Trophoblast cell (in vitro differentiated cells and primary cell): Measurements from ENCODE around the gene TOR1AIP2.

Experiments
- DNase-seq, 2 donors: peaks; one replicate each; pipeline ENCODE4 v3.0.0-alpha.2; 2016
- H2AFZ ChIP-seq: 2 replicates; pipeline ENCODE4 v1.6.1; 2013; ENCODE audit warnings: low read length, moderate library complexity, mild to moderate bottlenecking; ENCODE audit not compliant: insufficient read depth, poor library complexity
- H2AK5ac ChIP-seq: 2 replicates; pipeline ENCODE4 v1.6.1; 2013; ENCODE audit warnings: mild to moderate bottlenecking, low read length
- H2BK120ac ChIP-seq: 2 replicates; pipeline ENCODE4 v1.6.1; 2013; ENCODE audit warnings: low read length, mild to moderate bottlenecking, moderate library complexity; ENCODE audit not compliant: insufficient read depth, poor library complexity
- H2BK12ac ChIP-seq: 2 replicates; pipeline ENCODE4 v1.6.1; 2013; ENCODE audit warnings: mild to moderate bottlenecking, low read length, moderate library complexity
- H2BK5ac ChIP-seq: 2 replicates; pipeline ENCODE4 v1.6.1; 2013; ENCODE audit warnings: low read length, low read depth, moderate library complexity, mild to moderate bottlenecking; ENCODE audit not compliant: poor library complexity
- H3K14ac ChIP-seq: 2 replicates; pipeline ENCODE4 v1.6.1; 2013; ENCODE audit warnings: mild to moderate bottlenecking, low read length
- H3K18ac ChIP-seq: 2 replicates; pipeline ENCODE4 v1.6.1; 2013; ENCODE audit warnings: mild to moderate bottlenecking, low read length
- H3K23ac ChIP-seq: 2 replicates; pipeline ENCODE4 v1.6.1; 2013; ENCODE audit warnings: low read length
- H3K27ac ChIP-seq: 2 replicates; pipeline ENCODE4 v1.5.1; 2013; ENCODE audit warnings: low read depth, mild to moderate bottlenecking, inconsistent platforms, low read length, moderate library complexity
- H3K27me3 ChIP-seq: 2 replicates; pipeline ENCODE4 v1.6.1; 2013; ENCODE audit warnings: inconsistent platforms, mild to moderate bottlenecking, low read length, moderate library complexity; ENCODE audit not compliant: insufficient read depth
- H3K36me3 ChIP-seq, 2 experiments: 1 replicate in 1 of 2; 2 replicates in 1 of 2; pipeline ENCODE4 v1.6.1; 2013; ENCODE audit warnings: low read length in 2 of 2, mild to moderate bottlenecking in 2 of 2, moderate library complexity in 1 of 2; ENCODE audit not compliant: insufficient read depth in 2 of 2, control insufficient read depth in 1 of 2
- H3K4ac ChIP-seq: 2 replicates; pipeline ENCODE4 v1.6.1; 2013; ENCODE audit warnings: low read depth, mild to moderate bottlenecking, low read length, moderate library complexity
- H3K4me1 ChIP-seq, 2 experiments: 1 replicate in 1 of 2; 2 replicates in 1 of 2; pipeline ENCODE4 v1.6.1; 2013; ENCODE audit warnings: low read length in 2 of 2, mild to moderate bottlenecking in 2 of 2, moderate library complexity in 1 of 2; ENCODE audit not compliant: insufficient read depth in 2 of 2, control insufficient read depth in 1 of 2
- H3K4me2 ChIP-seq: 2 replicates; pipeline ENCODE4 v1.6.1; 2013; ENCODE audit warnings: inconsistent platforms, mild to moderate bottlenecking, low read length, moderate library complexity
- H3K4me3 ChIP-seq: 2 replicates; pipeline ENCODE4 v1.5.1; 2013; ENCODE audit warnings: mild to moderate bottlenecking, low read depth, low read length, inconsistent platforms
- H3K79me1 ChIP-seq: one replicate; pipeline ENCODE4 v1.6.1; 2013; ENCODE audit warnings: low read length
- H3K79me2 ChIP-seq: 2 replicates; pipeline ENCODE4 v1.6.1; 2013; ENCODE audit warnings: low read length, mild to moderate bottlenecking; ENCODE audit not compliant: control insufficient read depth, insufficient read depth, poor library complexity
- H3K9ac ChIP-seq: 2 replicates; pipeline ENCODE4 v1.6.1; 2013; ENCODE audit warnings: mild to moderate bottlenecking, low read length
- H3K9me3 ChIP-seq: 2 replicates; pipeline ENCODE4 v1.6.1; 2013; ENCODE audit warnings: low read depth, mild to moderate bottlenecking, control low read depth, inconsistent platforms, low read length; ENCODE audit not compliant: insufficient read depth
- H4K12ac ChIP-seq: 2 replicates; pipeline ENCODE4 v1.6.1; 2013; ENCODE audit warnings: low read depth, mild to moderate bottlenecking, low read length, moderate library complexity
- H4K8ac ChIP-seq: 2 replicates; pipeline ENCODE4 v1.6.1; 2013; ENCODE audit warnings: low read depth, mild to moderate bottlenecking, low read length, moderate library complexity
- H4K91ac ChIP-seq: one replicate; pipeline ENCODE4 v1.6.1; 2013; ENCODE audit warnings: low read depth, mild to moderate bottlenecking, low read length, moderate library complexity
- WGBS: extraction: QIAGEN DNeasy Blood & Tissue Kit; methylation state at CpG from one replicate; pipeline ENCODE4 v1.1.7; 2013; ENCODE audit warnings: missing lambda C conversion rate; ENCODE audit not compliant: insufficient read length, insufficient coverage; ENCODE audit errors: extremely low coverage; 5-methylcytosine and 5-hydroxymethylcytosine counted together

TOR1AIP2 gene

GRCh38 chr1:179809506-179810366 lies 67.9 kb downstream of the TOR1AIP2 start:
- Histone ChIP-seq H3K4me3 (no peak overlapping the region), H3K27me3 (no peaks in the 10 kb centered on the region), H4K91ac (no peak overlapping the region), H2BK120ac (no peak overlapping the region), H3K9ac (no peak overlapping the region), H3K14ac (no peak overlapping the region), H3K4ac (no peak overlapping the region), H3K4me1 (peaks cover 9 to 10% of the 10 kb centered on the region in 2 experiments), H2AFZ (no peak overlapping the region), H3K23ac (no peak overlapping the region), H3K9me3 (no peaks in the 10 kb centered on the region), H3K79me1 (no peaks in the 10 kb centered on the region), H3K36me3 (no peaks in the 10 kb centered on the region), H3K79me2 (no peaks in the 10 kb centered on the region), H3K27ac (no peak overlapping the region), H3K18ac (no peak overlapping the region), H2AK5ac (no peak overlapping the region), H4K12ac (no peak overlapping the region), H4K8ac (no peak overlapping the region), H2BK5ac (no peak overlapping the region), H3K4me2 (peak overlapping the region; percentile 18), H2BK12ac (no peak overlapping the region)
- WGBS = no CpG with 5 or more reads among the region's 14 CpGs
- DNase-seq = peak; percentile 62 to 91

- no CpG with 5 or more reads among the region's 1 CpG for WGBS
- DNase-seq = no peak
These were observed 69.1 kb downstream of the TOR1AIP2 start for GRCh38 chr1:179808503-179808902.

GRCh38 chr1:179807691-179808485 lies 69.7 kb downstream of the TOR1AIP2 start:
- Histone ChIP-seq H3K27me3 (no peaks in the 10 kb centered on the region), H2BK120ac (peak overlapping the region; percentile 14), H3K27ac (no peak overlapping the region), H3K36me3 (no peaks in the 10 kb centered on the region), H3K14ac (peak overlapping the region; percentile 6), H3K79me1 (no peaks in the 10 kb centered on the region), H3K4ac (no peak overlapping the region), H3K9me3 (no peaks in the 10 kb centered on the region), H2AFZ (no peak overlapping the region), H3K4me3 (no peak overlapping the region), H4K12ac (no peak overlapping the region), H2BK5ac (no peak overlapping the region), H4K8ac (no peak overlapping the region), H2AK5ac (no peak overlapping the region), H3K9ac (no peak overlapping the region), H3K4me1 (peaks cover 4 to 10% of the 10 kb centered on the region in 2 experiments), H3K23ac (no peak overlapping the region), H3K79me2 (no peaks in the 10 kb centered on the region), H3K18ac (no peak overlapping the region), H3K4me2 (no peak overlapping the region), H2BK12ac (no peak overlapping the region), H4K91ac (no peak overlapping the region)
- WGBS = no CpG with 5 or more reads among the region's 11 CpGs
- peak; percentile 99 to 100 for DNase-seq

More at GRCh38 chr1:179808503-179808902, 69.1 kb downstream of the TOR1AIP2 start:
- no peak overlapping the region for H4K12ac ChIP-seq
- H3K4me1 ChIP-seq = peaks cover 4 to 10% of the 10 kb centered on the region in 2 experiments
- H3K4me3 ChIP-seq = no peak overlapping the region
- no peak overlapping the region for H3K4ac ChIP-seq
- no peak overlapping the region for H2AFZ ChIP-seq
- no peaks in the 10 kb centered on the region for H3K36me3 ChIP-seq
- no peaks in the 10 kb centered on the region for H3K27me3 ChIP-seq
- no peak overlapping the region for H3K9ac ChIP-seq
- no peak overlapping the region for H2BK12ac ChIP-seq
- no peaks in the 10 kb centered on the region for H3K79me2 ChIP-seq
- no peaks in the 10 kb centered on the region for H3K9me3 ChIP-seq
- H3K14ac ChIP-seq = no peak overlapping the region
- no peak overlapping the region for H3K27ac ChIP-seq
- no peak overlapping the region for H2BK5ac ChIP-seq
- no peak overlapping the region for H2BK120ac ChIP-seq
- no peak overlapping the region for H3K18ac ChIP-seq
- H4K91ac ChIP-seq = no peak overlapping the region
- H2AK5ac ChIP-seq = no peak overlapping the region
- H3K4me2 ChIP-seq = no peak overlapping the region
- no peak overlapping the region for H3K23ac ChIP-seq
- H4K8ac ChIP-seq = no peak overlapping the region
- no peaks in the 10 kb centered on the region for H3K79me1 ChIP-seq

- no peak overlapping the region for H2AFZ ChIP-seq
- peak; percentile 41 to 53 for DNase-seq
- no peak overlapping the region for H2AK5ac ChIP-seq
- H3K9me3 ChIP-seq = no peaks in the 10 kb centered on the region
- H2BK120ac ChIP-seq = peak overlapping the region; percentile 14
- no peak overlapping the region for H3K27ac ChIP-seq
- H3K4me1 ChIP-seq = peaks cover 4 to 10% of the 10 kb centered on the region in 2 experiments
- H3K79me1 ChIP-seq = no peaks in the 10 kb centered on the region
- no peak overlapping the region for H2BK5ac ChIP-seq
- peak overlapping the region; percentile 24 for H3K14ac ChIP-seq
- H3K23ac ChIP-seq = no peak overlapping the region
- H4K8ac ChIP-seq = no peak overlapping the region
- no peak overlapping the region for H3K4me3 ChIP-seq
- H3K18ac ChIP-seq = no peak overlapping the region
- H3K9ac ChIP-seq = no peak overlapping the region
- H3K4ac ChIP-seq = no peak overlapping the region
- H3K79me2 ChIP-seq = no peaks in the 10 kb centered on the region
- H4K91ac ChIP-seq = no peak overlapping the region
- H2BK12ac ChIP-seq = peak overlapping the region; percentile 23
- no CpG with 5 or more reads among the region's 9 CpGs for WGBS
- no peak overlapping the region for H3K4me2 ChIP-seq
- H4K12ac ChIP-seq = no peak overlapping the region
- H3K36me3 ChIP-seq = no peaks in the 10 kb centered on the region
- H3K27me3 ChIP-seq = no peaks in the 10 kb centered on the region
These were observed 70.3 kb downstream of the TOR1AIP2 start for GRCh38 chr1:179807291-179807690.
